Activated CD8-positive, alpha-beta memory T cell treated with anti-CD3 and anti-CD28 coated beads, Interleukin-2, amount 50 U/mL, for 1 hour (primary cell): ENCODE measurements around the gene DENND6B.
"Not testable (repeated sequence)": the region's sequence is repeated elsewhere in the genome, so short reads cannot be mapped to it uniquely, and the experiment has no call there.

ENCODE experiments used
- DNase-seq: peaks from one replicate; pipeline ENCODE4 v3.0.0-alpha.2; 2020; ENCODE audit errors: extremely low read depth

Gene DENND6B, protein sequence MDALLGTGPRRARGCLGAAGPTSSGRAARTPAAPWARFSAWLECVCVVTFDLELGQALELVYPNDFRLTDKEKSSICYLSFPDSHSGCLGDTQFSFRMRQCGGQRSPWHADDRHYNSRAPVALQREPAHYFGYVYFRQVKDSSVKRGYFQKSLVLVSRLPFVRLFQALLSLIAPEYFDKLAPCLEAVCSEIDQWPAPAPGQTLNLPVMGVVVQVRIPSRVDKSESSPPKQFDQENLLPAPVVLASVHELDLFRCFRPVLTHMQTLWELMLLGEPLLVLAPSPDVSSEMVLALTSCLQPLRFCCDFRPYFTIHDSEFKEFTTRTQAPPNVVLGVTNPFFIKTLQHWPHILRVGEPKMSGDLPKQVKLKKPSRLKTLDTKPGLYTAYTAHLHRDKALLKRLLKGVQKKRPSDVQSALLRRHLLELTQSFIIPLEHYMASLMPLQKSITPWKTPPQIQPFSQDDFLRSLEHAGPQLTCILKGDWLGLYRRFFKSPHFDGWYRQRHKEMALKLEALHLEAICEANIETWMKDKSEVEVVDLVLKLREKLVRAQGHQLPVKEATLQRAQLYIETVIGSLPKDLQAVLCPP

DNA sequence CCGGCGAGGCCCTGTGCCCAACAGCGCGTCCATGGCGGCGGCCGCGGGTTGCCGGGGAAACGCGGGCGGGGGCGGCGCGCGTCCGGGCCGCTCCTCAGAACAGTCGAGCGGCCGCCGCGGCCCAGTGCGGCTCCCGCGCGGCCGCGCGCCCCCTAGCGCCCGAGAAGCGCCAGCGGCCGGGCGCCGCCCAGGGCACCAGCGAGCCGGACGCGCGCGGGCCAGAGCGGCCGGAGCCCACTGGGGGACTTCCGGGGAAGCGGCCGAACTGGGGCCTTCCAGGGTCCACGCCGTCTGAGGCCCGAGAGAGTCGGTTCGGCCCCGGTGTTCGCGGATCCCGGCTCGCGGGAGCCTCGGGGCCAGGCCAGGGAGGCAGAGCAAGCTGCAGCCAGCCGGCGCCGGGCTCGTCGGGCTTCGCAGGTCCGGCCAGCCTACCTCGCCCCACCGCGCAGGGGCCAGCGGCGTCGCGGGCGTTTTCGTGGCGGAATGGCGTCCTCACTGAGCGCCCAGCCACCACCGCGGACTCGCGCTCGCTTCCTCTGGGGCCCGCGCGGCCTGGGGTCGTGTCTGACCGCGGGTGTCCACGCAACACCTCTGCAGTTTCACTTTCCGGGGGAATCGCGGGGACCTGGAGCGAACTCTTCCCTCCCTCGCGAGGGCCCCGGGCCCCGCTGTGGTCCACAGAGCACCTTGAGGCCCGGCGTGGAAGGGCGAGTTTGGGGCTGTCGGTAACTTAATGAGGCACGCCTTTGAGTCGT lies at the start of gene DENND6B:
TSS of gene DENND6B (minus strand) at position 57 of the 755 bp plus-strand sequence. CDS start at position 33, 24 bp downstream.
- no peak for DNase-seq

DNA sequence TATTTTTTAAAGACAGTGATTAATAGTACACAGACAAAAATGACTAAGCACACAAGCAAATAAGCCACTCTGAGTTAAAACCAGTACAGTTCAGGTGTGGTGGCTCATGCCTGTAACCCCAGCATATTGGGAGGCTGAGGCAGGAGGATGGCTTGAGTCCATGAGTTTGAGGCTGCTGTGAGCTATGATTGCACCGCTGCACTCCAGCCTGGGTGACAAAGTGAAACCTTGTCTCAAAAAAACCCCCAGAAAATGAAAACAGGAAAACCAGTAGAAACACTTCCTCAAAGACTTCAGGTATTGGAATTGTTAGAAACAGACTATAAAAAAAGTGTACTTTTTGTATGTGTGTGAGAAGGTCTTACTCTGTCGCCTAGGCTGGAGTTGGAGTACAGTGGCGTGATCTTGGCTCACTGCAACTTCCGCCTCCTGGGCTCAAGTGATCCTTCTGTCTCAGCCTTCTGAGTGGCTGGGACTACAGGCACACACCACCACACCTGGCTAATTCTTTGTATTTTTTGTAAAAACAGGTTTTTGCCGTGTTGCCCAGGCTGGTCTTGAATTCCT lies 49.4 kb upstream of the DENND6B start:
- no peak for DNase-seq

GRCh38 chr22:50371101-50371648 lies 44.4 kb upstream of the DENND6B start:
- DNase-seq = no peak

GRCh38 chr22:50367778-50368500 lies 41.1 kb upstream of the DENND6B start:
- no peak for DNase-seq

- not testable (repeated sequence) for DNase-seq
These were observed 37.0 kb upstream of the DENND6B start for GRCh38 chr22:50363803-50364194.

- DNase-seq = no peak
These were observed 36.5 kb upstream of the DENND6B start for GRCh38 chr22:50363166-50363802.

DNA sequence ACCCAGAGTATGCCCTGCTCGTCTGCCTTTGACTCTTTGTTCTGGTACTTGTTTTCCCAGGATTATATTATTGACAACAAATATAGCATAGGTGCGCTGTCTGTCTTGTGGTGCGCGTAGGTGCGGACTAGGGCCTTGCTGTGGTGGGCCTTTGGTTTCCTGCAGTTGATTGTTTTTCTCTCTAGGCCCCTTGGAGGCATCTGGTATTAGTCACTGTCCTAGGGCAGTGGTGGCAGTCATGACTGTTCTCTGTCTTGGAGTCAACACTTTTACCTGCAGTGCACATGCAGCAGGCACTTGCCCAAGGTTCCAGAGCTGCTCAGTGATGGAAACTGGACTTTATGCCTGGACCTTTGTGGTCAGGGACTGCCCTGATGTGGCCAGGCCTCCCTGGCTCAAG lies 34.9 kb upstream of the DENND6B start:
- DNase-seq = no peak

GRCh38 chr22:50361222-50361621 lies 34.4 kb upstream of the DENND6B start:
- no peak for DNase-seq

- DNase-seq = no peak
These were observed 33.8 kb upstream of the DENND6B start for GRCh38 chr22:50360578-50360977.

DNA sequence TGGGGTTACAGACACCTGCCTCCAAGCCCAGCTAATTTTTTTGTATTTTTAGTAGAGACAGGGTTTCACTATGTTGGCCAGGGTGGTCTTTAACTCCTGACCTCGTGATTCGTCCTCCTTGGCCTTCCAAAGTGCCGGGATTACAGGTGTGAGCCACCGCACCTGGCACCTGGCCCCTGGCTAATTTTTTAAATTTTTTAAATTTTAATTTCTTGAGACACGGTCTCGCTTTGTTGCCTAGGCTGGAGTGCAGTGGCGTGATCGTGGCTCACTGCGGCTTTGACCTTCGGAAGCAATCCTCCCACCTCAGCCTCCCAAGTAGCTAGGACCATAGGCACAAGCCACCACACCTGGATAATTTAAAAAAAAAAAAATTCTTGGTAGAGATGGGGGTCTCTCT lies 30.9 kb upstream of the DENND6B start:
- no peak for DNase-seq

DNA sequence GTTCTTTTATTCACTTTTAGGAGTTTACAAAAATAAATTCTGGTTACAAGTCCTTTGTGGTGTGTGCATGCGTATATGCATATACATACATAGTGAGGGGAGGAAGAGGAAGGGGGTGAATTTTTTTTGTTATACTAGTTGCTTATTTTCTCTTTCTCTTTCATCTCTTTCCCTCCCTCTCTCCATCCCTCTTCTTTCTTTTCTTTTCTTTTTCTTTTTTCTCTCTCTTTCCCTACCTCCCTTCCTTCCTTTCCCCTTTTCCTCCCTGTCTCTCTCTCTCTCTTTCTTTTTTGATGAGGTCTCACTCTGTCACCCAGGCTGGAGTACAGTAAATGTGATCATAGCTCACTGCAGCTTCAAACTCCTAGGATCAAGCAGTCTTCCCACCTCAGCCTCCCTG lies 30.4 kb upstream of the DENND6B start:
- no peak for DNase-seq

- no peak for DNase-seq
These were observed 29.4 kb upstream of the DENND6B start for GRCh38 chr22:50356186-50356585.

DNA sequence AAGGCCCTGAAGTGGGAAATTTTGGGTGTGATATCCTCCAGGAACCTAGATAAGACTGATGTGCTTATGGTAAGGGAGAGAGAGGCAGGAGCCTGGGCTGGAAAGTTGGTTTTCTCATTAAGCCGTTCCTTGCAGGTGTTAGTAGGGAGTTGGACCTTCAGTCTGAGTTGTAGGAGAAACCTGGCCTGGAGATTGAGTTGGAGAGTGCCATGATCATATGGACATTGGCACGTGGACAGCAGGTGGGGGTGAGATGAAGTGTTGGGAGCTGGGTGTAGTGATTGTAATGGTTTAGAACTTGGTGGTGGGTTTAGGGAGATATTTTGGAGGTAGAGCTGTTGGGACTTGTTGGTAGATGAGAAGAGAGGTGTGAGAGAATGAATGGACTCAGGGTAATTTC lies 21.2 kb upstream of the DENND6B start:
- no peak for DNase-seq

- no peak for DNase-seq
These were observed 20.3 kb upstream of the DENND6B start for GRCh38 chr22:50347157-50347556.

DNA sequence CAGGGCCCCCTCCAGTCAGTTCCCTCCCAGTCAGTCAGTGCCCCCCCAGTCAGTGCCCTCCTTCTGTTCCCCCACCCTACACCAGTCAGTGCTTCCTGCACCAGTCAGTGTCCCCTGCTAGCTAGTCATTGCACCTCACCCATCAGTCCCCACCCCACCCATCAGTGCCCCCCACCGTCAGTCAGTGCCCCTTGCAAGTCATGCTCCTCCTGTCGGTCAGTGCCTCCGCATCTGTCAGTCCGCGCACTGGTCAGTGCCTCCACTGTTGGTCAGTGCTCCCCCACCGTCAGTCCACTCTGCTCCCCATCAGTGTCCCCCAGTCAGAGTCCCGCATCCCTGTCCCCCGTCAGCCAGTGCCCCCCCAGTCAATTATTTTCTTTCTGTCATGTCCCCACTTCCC lies 19.7 kb upstream of the DENND6B start:
- no peak for DNase-seq

DNA sequence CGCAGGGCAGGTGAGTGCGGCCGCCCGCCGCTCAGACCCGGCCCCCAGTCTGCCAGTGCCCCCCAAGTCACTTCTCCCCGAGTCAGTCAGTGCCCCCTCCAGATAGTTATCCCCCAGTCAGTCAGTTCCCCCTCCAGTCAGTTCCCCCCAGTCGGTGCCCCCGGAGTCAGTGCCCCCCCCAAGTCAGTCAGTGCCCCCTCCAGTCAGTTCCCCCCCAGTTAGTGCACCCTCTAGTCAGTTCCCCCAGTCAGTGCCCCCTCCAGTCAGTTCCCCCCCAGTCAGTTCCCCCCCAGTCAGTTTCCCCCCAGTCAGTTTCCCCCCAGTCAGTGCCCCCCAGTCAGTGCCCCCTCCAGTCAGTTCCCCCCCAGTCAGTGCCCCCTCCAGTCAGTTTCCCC lies 16.7 kb upstream of the DENND6B start:
- no peak for DNase-seq

GRCh38 chr22:50342651-50343540 lies 16.1 kb upstream of the DENND6B start, which contains the start of gene PPP6R2:
PPP6R2 (plus strand) TSS chr22:50343327; CDS start chr22:50393909, 50,582 bp downstream.
- peak; percentile 41 for DNase-seq

- DNase-seq = peak; percentile 65
These were observed 15.3 kb upstream of the DENND6B start for GRCh38 chr22:50341977-50342650.
